HCT116 (cell line): Measurements from ENCODE around the gene AEBP1. TPM values are rescaled to one million over a fixed set of nuclear protein-coding genes. Genes with fewer than 3 reads are reported as not detected.

Experiments used
- ATAC-seq: fragments of 200-7000 bp; cut with Tn5 transposase; 2 replicates; pipeline ENCODE4 v1.9.1; 2020; ENCODE audit warnings: mild to moderate bottlenecking, moderate library complexity
- BruUV-seq: library from RNA; stranded (reverse); fragments of 400-500 nt; replicated peaks from 2 replicates; lab custom pipeline; 2021; lab: Mats Ljungman, UMichigan
- CTCF ChIA-PET: fragments of 300-600 bp; sonication (Branson Sonifier 250); formaldehyde crosslinking; loops from one replicate; lab custom pipeline; 2021; ENCODE audit warnings: antibody characterized with exemption; lab: Charles Lee
- POLR2A ChIA-PET: fragments of 300-600, 350-600 bp; sonication (Branson Sonifier 250); formaldehyde crosslinking; loops from one replicate; lab custom pipeline; 2021; ENCODE audit warnings: antibody characterized with exemption; lab: Charles Lee
- RAD21 ChIA-PET, 2 experiments: fragments of 300-600 bp; sonication (Branson Sonifier 250); formaldehyde crosslinking; loops; one replicate each; lab custom pipeline; 2023; ENCODE audit warnings: low total read pairs in 2 of 2; ENCODE audit not compliant: uncharacterized antibody in 2 of 2, unreplicated experiment in 2 of 2, low non-redundant PET in 1 of 2; lab: Charles Lee
- DNase-seq: peaks from one replicate; pipeline ENCODE4 v3.0.0-alpha.2; 2010; ENCODE audit warnings: low read depth, low spot score
- H2AFZ ChIP-seq: fragments of 200-600 bp; shearing (Covaris generic), sonication (generic); 2 replicates; pipeline ENCODE4 v1.6.1; 2017; ENCODE audit warnings: low read depth, mixed run types, mixed read lengths, antibody characterized with exemption, low read length; ENCODE audit not compliant: poor library complexity, severe bottlenecking
- H3K27ac ChIP-seq: 2 replicates; pipeline ENCODE4 v1.5.1; 2012; ENCODE audit warnings: low read depth, low read length
- H3K27me3 ChIP-seq: fragments of 200-600 bp; sonication (generic); 2 replicates; pipeline ENCODE4 v1.6.1; 2016; ENCODE audit warnings: mixed run types, low read length, mixed read lengths; ENCODE audit not compliant: insufficient read depth
- H3K36me3 ChIP-seq, 2 experiments: fragments of 200-500 bp in 1 of 2; fragments of 200-600 bp in 1 of 2; sonication (Bioruptor generic) in 1 of 2; sonication (generic) in 1 of 2; 2 replicates each; pipeline versions ENCODE4 v1.5.1 to v1.6.1; 2014 to 2016; ENCODE audit warnings: low read length in 2 of 2, inconsistent platforms in 1 of 2, mixed read lengths in 1 of 2, mixed run types in 1 of 2; ENCODE audit not compliant: insufficient read depth in 2 of 2, control insufficient read depth in 1 of 2
- H3K4me1 ChIP-seq, 2 experiments: fragments of 200-600 bp in 1 of 2; sonication (generic) in 1 of 2; 2 replicates each; pipeline versions ENCODE4 v1.5.1 to v1.6.1; 2012 to 2017; ENCODE audit warnings: low read length in 2 of 2, inconsistent platforms in 1 of 2, mild to moderate bottlenecking in 1 of 2, mixed read lengths in 1 of 2, mixed run types in 1 of 2, moderate library complexity in 1 of 2; ENCODE audit not compliant: insufficient read depth in 2 of 2, control insufficient read depth in 1 of 2
- H3K4me2 ChIP-seq: fragments of 200-600 bp; sonication (generic); 2 replicates; pipeline ENCODE4 v1.6.1; 2017; ENCODE audit warnings: mixed run types, low read length, mixed read lengths
- H3K4me3 ChIP-seq, 2 experiments: fragments of 200-600 bp in 1 of 2; sonication (generic) in 1 of 2; replicated peaks in 1 of 2; 2 replicates each; pipeline ENCODE4 v1.5.1; 2011 to 2016; ENCODE audit warnings: low read length in 2 of 2, control low read depth in 1 of 2, low read depth in 1 of 2, mild to moderate bottlenecking in 1 of 2, mixed read lengths in 1 of 2, mixed run types in 1 of 2
- H3K79me2 ChIP-seq: fragments of 200-600 bp; sonication (generic); 2 replicates; pipeline ENCODE4 v1.6.1; 2017; ENCODE audit warnings: mild to moderate bottlenecking, mixed run types, low read length, moderate library complexity, mixed read lengths; ENCODE audit not compliant: insufficient read depth
- H3K9ac ChIP-seq: fragments of 200-600 bp; sonication (generic); 2 replicates; pipeline ENCODE4 v1.6.1; 2016; ENCODE audit warnings: low read length, mixed read lengths
- H3K9me2 ChIP-seq: fragments of 200-600 bp; sonication (generic), shearing (Covaris generic); 2 replicates; pipeline ENCODE4 v1.6.1; 2017; ENCODE audit warnings: mixed run types, mild to moderate bottlenecking, moderate library complexity; ENCODE audit not compliant: insufficient read depth
- H3K9me3 ChIP-seq, 2 experiments: fragments of 200-500 bp in 1 of 2; fragments of 200-600 bp in 1 of 2; sonication (Bioruptor generic) in 1 of 2; sonication (generic) in 1 of 2; 2 replicates each; pipeline ENCODE4 v1.6.1; 2014 to 2017; ENCODE audit warnings: low read length in 2 of 2, mixed read lengths in 2 of 2, inconsistent platforms in 1 of 2, low read depth in 1 of 2, mild to moderate bottlenecking in 1 of 2, mixed run types in 1 of 2, moderate library complexity in 1 of 2; ENCODE audit not compliant: control insufficient read depth in 1 of 2, insufficient read depth in 1 of 2
- H4K20me1 ChIP-seq: fragments of 200-600 bp; sonication (generic), shearing (Covaris generic); 2 replicates; pipeline ENCODE4 v1.6.1; 2017; ENCODE audit warnings: mixed run types, mild to moderate bottlenecking, moderate library complexity; ENCODE audit not compliant: insufficient read depth
- CBX3 ChIP-seq: IDR thresholded peaks from 2 replicates; pipeline ENCODE4 v1.6.1; 2012; ENCODE audit warnings: low read depth
- CEBPB ChIP-seq: IDR thresholded peaks from 2 replicates; pipeline ENCODE4 v1.6.1; 2012; ENCODE audit warnings: low read depth
- EGR1 ChIP-seq: IDR thresholded peaks from 2 replicates; pipeline ENCODE4 v1.6.1; 2012; ENCODE audit warnings: low read depth
- EZH2 ChIP-seq: fragments of 200-600 bp; sonication (generic); IDR thresholded peaks from 2 replicates; pipeline ENCODE4 v1.6.1; 2017; ENCODE audit warnings: antibody characterized with exemption, mixed run types
- JUND ChIP-seq: IDR thresholded peaks from 2 replicates; pipeline ENCODE4 v1.6.1; 2012
- POLR2A ChIP-seq: IDR thresholded peaks from 2 replicates; pipeline ENCODE4 v1.7.0; 2011; ENCODE audit warnings: borderline replicate concordance; ENCODE audit not compliant: insufficient read depth, insufficient read length; ENCODE audit errors: extremely low read depth
- POLR2AphosphoS5 ChIP-seq: IDR thresholded peaks from 2 replicates; pipeline ENCODE4 v1.6.1; 2011; ENCODE audit warnings: mild to moderate bottlenecking, low read depth, low read length, moderate library complexity
- RAD21 ChIP-seq: IDR thresholded peaks from 2 replicates; pipeline ENCODE4 v1.6.1; 2012; ENCODE audit warnings: low read depth, mild to moderate bottlenecking
- REST ChIP-seq: IDR thresholded peaks from 2 replicates; pipeline ENCODE4 v1.6.1; 2012; ENCODE audit warnings: low read depth
- SIN3A ChIP-seq: IDR thresholded peaks from 2 replicates; pipeline ENCODE4 v1.6.1; 2012; ENCODE audit warnings: low read depth
- SP1 ChIP-seq: IDR thresholded peaks from 2 replicates; pipeline ENCODE4 v1.6.1; 2012; ENCODE audit warnings: low read depth
- SRF ChIP-seq: IDR thresholded peaks from 2 replicates; pipeline ENCODE4 v1.6.1; 2012; ENCODE audit warnings: low read depth
- TCF7L2 ChIP-seq: IDR thresholded peaks from 2 replicates; pipeline ENCODE4 v1.7.0; 2011; ENCODE audit warnings: borderline replicate concordance, inconsistent platforms; ENCODE audit not compliant: insufficient read depth, insufficient read length; ENCODE audit errors: extremely low read depth
- ZBTB33 ChIP-seq: IDR thresholded peaks from 2 replicates; pipeline ENCODE4 v1.6.1; 2011; ENCODE audit warnings: mild to moderate bottlenecking, low read length, moderate library complexity; ENCODE audit not compliant: insufficient replicate concordance; ENCODE audit errors: extremely low read depth
- ZFX ChIP-seq: fragments of 450-650 bp; IDR thresholded peaks from 2 replicates; pipeline ENCODE4 v1.6.1; 2017
- ZNF274 ChIP-seq: fragments of 200-500 bp; sonication (Bioruptor generic); IDR thresholded peaks from 2 replicates; pipeline ENCODE4 v1.6.1; 2014; ENCODE audit warnings: mild to moderate bottlenecking, low read depth, low read length, inconsistent platforms
- intact Hi-C: fragments of 100-400 bp; cut with micrococcal nuclease; formaldehyde crosslinking; loops from 2 replicates; pipeline ENCODE4 v1.10.0; 2022
- total RNA-seq: library from RNA; stranded (reverse); gene quantifications from one replicate; pipeline ENCODE4 v1.2.1, GENCODE V29; 2021; ENCODE audit not compliant: unreplicated experiment
- TF ChIP-seq, protein P1 (sequence below): IDR thresholded peaks from 2 replicates; pipeline ENCODE4 v1.6.1; 2012
- TF ChIP-seq, protein P2 (sequence below), 3 experiments: fragments of 200-600 bp in 1 of 3; sonication (generic) in 1 of 3; IDR thresholded peaks in 2 of 3; conservative IDR thresholded peaks in 1 of 3; 2 replicates each; pipeline ENCODE4 v1.5.1; 2012 to 2017; ENCODE audit warnings: low read depth in 2 of 3, low read length in 2 of 3, antibody characterized with exemption in 1 of 3, borderline replicate concordance in 1 of 3, control low read depth in 1 of 3, mild to moderate bottlenecking in 1 of 3, mixed read lengths in 1 of 3, mixed run types in 1 of 3, moderate library complexity in 1 of 3; ENCODE audit not compliant: insufficient read depth in 1 of 3

The AEBP1 gene
- total RNA-seq, 1 experiment from 2014 or later, result 0.49 TPM

DNA sequence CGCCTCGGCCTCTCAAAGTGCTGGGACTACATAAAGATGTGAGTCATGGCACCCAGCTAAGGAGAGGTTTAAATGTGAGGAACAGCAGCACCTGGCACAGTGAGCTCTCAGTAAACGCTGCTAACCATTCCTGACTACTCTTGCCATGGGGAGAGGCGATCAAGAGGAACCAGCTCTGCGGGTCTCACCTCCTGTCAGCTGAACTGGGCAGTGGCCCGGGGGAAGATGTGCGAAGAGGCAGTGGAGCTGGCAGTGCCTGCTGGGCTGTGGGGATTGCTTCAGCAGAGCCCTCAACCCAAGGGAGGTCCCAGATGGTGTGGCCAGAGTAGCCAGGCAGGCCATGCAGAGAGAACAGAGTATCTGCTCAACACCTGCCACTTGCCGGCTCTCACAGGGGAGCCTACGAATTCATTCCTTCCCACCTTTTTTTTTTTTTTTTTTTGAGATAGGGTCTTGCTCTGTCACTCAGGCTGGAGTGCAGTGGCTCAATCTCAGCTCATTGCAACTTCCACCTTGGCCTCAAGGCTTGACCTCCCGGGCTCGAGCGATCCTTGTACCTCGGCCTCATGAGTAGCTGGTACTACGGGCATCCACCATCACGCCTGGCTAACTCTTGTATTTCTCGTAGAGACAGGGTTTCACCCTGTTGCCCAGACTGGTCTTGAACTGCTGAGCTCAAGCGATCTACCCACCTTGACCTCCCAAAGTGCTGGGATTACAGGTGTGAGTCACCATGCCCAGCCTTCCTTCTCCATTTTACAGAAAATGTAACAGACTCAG, 28.7 kb upstream of the AEBP1 start:
- H3K4me2 ChIP-seq, result no peak overlapping the region
- no TSS peak for BruUV-seq
- peaks cover 24 to 33% of the 10 kb centered on the region in 2 experiments; a peak in 3 of 4 replicates for H3K36me3 ChIP-seq
- H4K20me1 ChIP-seq, result no peaks in the 10 kb centered on the region
- ChIA-PET RAD21 (no interaction called here), CTCF (no interaction called here), POLR2A (interaction anchor here (0.7 kb wide), 1 partner anchor 39 kb away, joined by 3 read pairs; no protein-coding TSS in a partner anchor)
- H3K27me3 ChIP-seq, result no peaks in the 10 kb centered on the region
- TF ChIP-seq CEBPB, result no peak
- TF ChIP-seq ZBTB33, result no peak
- no peak for TF ChIP-seq ZFX
- TF ChIP-seq JUND, result no peak
- TF ChIP-seq POLR2A, result no peak
- TF ChIP-seq RAD21, result no peak
- TF ChIP-seq CBX3, result no peak
- no peak for TF ChIP-seq EGR1
- no peak for TF ChIP-seq SRF
- TF ChIP-seq TCF7L2, result no peak
- TF ChIP-seq REST, result no peak
- no peak for TF ChIP-seq SP1
- TF ChIP-seq SIN3A, result no peak
- no peak for TF ChIP-seq EZH2
- TF ChIP-seq, protein P1, sequence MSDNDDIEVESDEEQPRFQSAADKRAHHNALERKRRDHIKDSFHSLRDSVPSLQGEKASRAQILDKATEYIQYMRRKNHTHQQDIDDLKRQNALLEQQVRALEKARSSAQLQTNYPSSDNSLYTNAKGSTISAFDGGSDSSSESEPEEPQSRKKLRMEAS, result no peak
- TF ChIP-seq ZNF274, result no peak
- TF ChIP-seq POLR2AphosphoS5, result no peak
- TF ChIP-seq, protein P2, sequence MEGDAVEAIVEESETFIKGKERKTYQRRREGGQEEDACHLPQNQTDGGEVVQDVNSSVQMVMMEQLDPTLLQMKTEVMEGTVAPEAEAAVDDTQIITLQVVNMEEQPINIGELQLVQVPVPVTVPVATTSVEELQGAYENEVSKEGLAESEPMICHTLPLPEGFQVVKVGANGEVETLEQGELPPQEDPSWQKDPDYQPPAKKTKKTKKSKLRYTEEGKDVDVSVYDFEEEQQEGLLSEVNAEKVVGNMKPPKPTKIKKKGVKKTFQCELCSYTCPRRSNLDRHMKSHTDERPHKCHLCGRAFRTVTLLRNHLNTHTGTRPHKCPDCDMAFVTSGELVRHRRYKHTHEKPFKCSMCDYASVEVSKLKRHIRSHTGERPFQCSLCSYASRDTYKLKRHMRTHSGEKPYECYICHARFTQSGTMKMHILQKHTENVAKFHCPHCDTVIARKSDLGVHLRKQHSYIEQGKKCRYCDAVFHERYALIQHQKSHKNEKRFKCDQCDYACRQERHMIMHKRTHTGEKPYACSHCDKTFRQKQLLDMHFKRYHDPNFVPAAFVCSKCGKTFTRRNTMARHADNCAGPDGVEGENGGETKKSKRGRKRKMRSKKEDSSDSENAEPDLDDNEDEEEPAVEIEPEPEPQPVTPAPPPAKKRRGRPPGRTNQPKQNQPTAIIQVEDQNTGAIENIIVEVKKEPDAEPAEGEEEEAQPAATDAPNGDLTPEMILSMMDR (IDR thresholded peaks at IDR 0.05 in 2 of 3, conservative IDR thresholded peaks at IDR 0.05 in 1 of 3; ENCODE audit: borderline replicate concordance in 1 of 3, insufficient read depth in 1 of 3, low read depth in 2 of 3, low read length in 2 of 3), result no peak
- H3K27ac ChIP-seq, result no peak overlapping the region
- no peak overlapping the region for H3K4me3 ChIP-seq
- DNase-seq, result no peak
- no peak for ATAC-seq
- H3K4me1 ChIP-seq, result peaks cover 11 to 33% of the 10 kb centered on the region in 2 experiments
- intact Hi-C loops, result no loop called here
- H3K9me2 ChIP-seq, result no peaks in the 10 kb centered on the region
- no peak overlapping the region for H2AFZ ChIP-seq
- H3K9me3 ChIP-seq, result no peaks in the 10 kb centered on the region
- H3K79me2 ChIP-seq, result peaks cover 2% of the 10 kb centered on the region; the same call in 1 of the 2 replicates
- H3K9ac ChIP-seq, result no peak overlapping the region
